Common myeloid progenitor, CD34-positive (primary cell): ENCODE data around the gene DOCK7. TPM values are rescaled to one million over a fixed set of nuclear protein-coding genes. Genes with fewer than 3 reads are reported as not detected.

Source experiments
- CTCF ChIA-PET: fragments of 350-600 bp; sonication (Branson Sonifier 250); formaldehyde crosslinking; loops from one replicate; lab custom pipeline; 2021; ENCODE audit warnings: antibody characterized with exemption; lab: Charles Lee
- POLR2A ChIA-PET: fragments of 350-600 bp; sonication (Branson Sonifier 250); formaldehyde crosslinking; loops from one replicate; lab custom pipeline; 2021; ENCODE audit warnings: antibody characterized with exemption; lab: Charles Lee
- DNase-seq, 3 donors: peaks; one replicate each; pipeline versions ENCODE4 v3.0.0 to v3.0.0-alpha.2; 2013
- H3K27ac ChIP-seq, 2 experiments: 1 replicate in 1 of 2; 2 replicates in 1 of 2; pipeline ENCODE4 v1.7.0; 2013; ENCODE audit warnings: inconsistent platforms in 2 of 2, low read length in 2 of 2, mild to moderate bottlenecking in 2 of 2, low read depth in 1 of 2, moderate library complexity in 1 of 2; ENCODE audit not compliant: severe bottlenecking in 2 of 2, insufficient read depth in 1 of 2, poor library complexity in 1 of 2
- H3K27me3 ChIP-seq, 5 experiments: replicated peaks in 2 of 5; 1 replicate in 3 of 5; 2 replicates in 2 of 5; pipeline versions ENCODE4 v1.6.1 to v1.7.0; 2013; ENCODE audit warnings: low read length in 4 of 5, mild to moderate bottlenecking in 2 of 5, moderate library complexity in 2 of 5, inconsistent platforms in 1 of 5; ENCODE audit not compliant: insufficient read depth in 5 of 5, control insufficient read depth in 4 of 5
- H3K36me3 ChIP-seq, 4 experiments: 1 replicate in 2 of 4; 2 replicates in 2 of 4; pipeline versions ENCODE4 v1.6.1 to v1.7.0; 2013; ENCODE audit warnings: low read length in 3 of 4, control low read depth in 1 of 4, mild to moderate bottlenecking in 1 of 4; ENCODE audit not compliant: control insufficient read depth in 4 of 4, insufficient read depth in 4 of 4
- H3K4me1 ChIP-seq, 4 experiments: 1 replicate in 3 of 4; 2 replicates in 1 of 4; pipeline versions ENCODE4 v1.6.1 to v1.7.1; 2013; ENCODE audit warnings: low read length in 3 of 4, mild to moderate bottlenecking in 3 of 4, control low read depth in 1 of 4, inconsistent platforms in 1 of 4, moderate library complexity in 1 of 4; ENCODE audit not compliant: control insufficient read depth in 4 of 4, insufficient read depth in 4 of 4; ENCODE audit errors: control extremely low read depth in 1 of 4
- H3K4me3 ChIP-seq, 7 experiments: 1 replicate in 4 of 7; 2 replicates in 3 of 7; pipeline versions ENCODE4 v1.5.1 to v1.7.0; 2013; ENCODE audit warnings: mild to moderate bottlenecking in 7 of 7, low read length in 6 of 7, moderate library complexity in 6 of 7, inconsistent platforms in 2 of 7, low read depth in 2 of 7, control low read depth in 1 of 7; ENCODE audit not compliant: insufficient read depth in 4 of 7, control insufficient read depth in 1 of 7; ENCODE audit errors: extremely low read depth in 1 of 7
- H3K9me3 ChIP-seq, 5 experiments: 1 replicate in 4 of 5; 2 replicates in 1 of 5; pipeline versions ENCODE4 v1.6.1 to v1.7.1; 2013; ENCODE audit warnings: low read length in 4 of 5, mild to moderate bottlenecking in 2 of 5, inconsistent platforms in 1 of 5, low read depth in 1 of 5, moderate library complexity in 1 of 5; ENCODE audit not compliant: control insufficient read depth in 4 of 5, insufficient read depth in 2 of 5; ENCODE audit errors: control extremely low read depth in 1 of 5
- WGBS: methylation state at CpG from one replicate; pipeline ENCODE4 v1.1.5; 2013; ENCODE audit not compliant: insufficient coverage; 5-methylcytosine and 5-hydroxymethylcytosine counted together
- polyA plus RNA-seq: library from polyadenylated mRNA; unstranded; fragments of 120-200 nt; gene quantifications from one replicate; pipeline ENCODE4 v1.2.1, GENCODE V29; 2013

DOCK7 gene
- polyA plus RNA-seq = 22.7 TPM

- no peaks in the 10 kb centered on the region for H3K27me3 ChIP-seq
- no peaks in the 10 kb centered on the region for H3K9me3 ChIP-seq
- CTCF ChIA-PET = interaction anchor here (0.7 kb wide), 1 partner anchor 23 kb away, joined by 3 read pairs; no protein-coding TSS in a partner anchor
- no peaks in the 10 kb centered on the region for H3K36me3 ChIP-seq
- DNase-seq = peak; percentile 51 to 78 (median 74)
- H3K4me1 ChIP-seq = peaks cover 2 to 33% (median 20%) of the 10 kb centered on the region in 4 experiments
- H3K27ac ChIP-seq = peak within 1 kb of the TSS in 1 of 2 experiments; percentile 70
- POLR2A ChIA-PET = no interaction called here
- peak within 1 kb of the TSS; percentile 73 to 94 (median 87) for H3K4me3 ChIP-seq
- WGBS = 0% methylated on average over 84 of the region's 107 CpGs
These were observed at the start of gene DOCK7 for GRCh38 chr1:62687903-62688686. Gene DOCK7, minus strand, starts transcription at chr1:62688386. Its CDS starts 122 bp downstream, at chr1:62688264.

- DNase-seq = no peak
- Histone ChIP-seq H3K9me3 (no peaks in the 10 kb centered on the region), H3K27me3 (no peaks in the 10 kb centered on the region), H3K4me1 (no peaks in the 10 kb centered on the region), H3K4me3 (no peak overlapping the region), H3K36me3 (no peaks in the 10 kb centered on the region), H3K27ac (no peak overlapping the region)
- CTCF ChIA-PET = interaction anchor here (1.3 kb wide), 1 partner anchor 10 kb away, joined by 6 read pairs; no protein-coding TSS in a partner anchor
- POLR2A ChIA-PET = no interaction called here
- WGBS = no CpG with 5 or more reads among the region's 3 CpGs
These were observed 47.4 kb upstream of the DOCK7 start for GRCh38 chr1:62735491-62736171.

- no peaks in the 10 kb centered on the region for H3K9me3 ChIP-seq
- H3K4me3 ChIP-seq = no peak overlapping the region
- ChIA-PET POLR2A (no interaction called here), CTCF (interaction anchor here (2.1 kb wide), 1 partner anchor 14 kb away, joined by 6 read pairs; no protein-coding TSS in a partner anchor)
- DNase-seq = no peak
- WGBS = 95% methylated on average over 2 of the region's 3 CpGs
- H3K4me1 ChIP-seq = peaks cover 0 to 3% (median 0%) of the 10 kb centered on the region in 4 experiments
- no peaks in the 10 kb centered on the region for H3K36me3 ChIP-seq
- H3K27me3 ChIP-seq = no peaks in the 10 kb centered on the region
- H3K27ac ChIP-seq = no peak overlapping the region
These were observed 44.1 kb upstream of the DOCK7 start for GRCh38 chr1:62732331-62732730.

GRCh38 chr1:62728963-62729362 is 40.8 kb upstream of the DOCK7 start:
- POLR2A ChIA-PET = no interaction called here
- CTCF ChIA-PET = interaction anchor here (0.5 to 1.5 kb wide), 2 partner anchors 221 to 250 kb away, joined by 3 read pairs; no protein-coding TSS in a partner anchor
- no peak for DNase-seq
- no peaks in the 10 kb centered on the region for H3K9me3 ChIP-seq
- H3K27me3 ChIP-seq = no peaks in the 10 kb centered on the region
- peaks cover 3 to 17% (median 5%) of the 10 kb centered on the region in 4 experiments for H3K4me1 ChIP-seq
- H3K36me3 ChIP-seq = no peaks in the 10 kb centered on the region
- no peak overlapping the region for H3K4me3 ChIP-seq
- WGBS = 96% methylated on average over 4 of the region's 5 CpGs
- no peak overlapping the region for H3K27ac ChIP-seq

- Histone ChIP-seq H3K27me3 (no peaks in the 10 kb centered on the region), H3K4me1 (peaks cover 3 to 22% (median 5%) of the 10 kb centered on the region in 4 experiments), H3K27ac (no peak overlapping the region), H3K4me3 (no peak overlapping the region), H3K9me3 (no peaks in the 10 kb centered on the region), H3K36me3 (no peaks in the 10 kb centered on the region)
- POLR2A ChIA-PET = no interaction called here
- 100% methylated on average over 1 of the region's 5 CpGs for WGBS
- CTCF ChIA-PET = no interaction called here
- peak in 2 of 3 donors; percentile 57 to 71 for DNase-seq
These were observed 39.6 kb upstream of the DOCK7 start for GRCh38 chr1:62727656-62728407.

GRCh38 chr1:62726011-62726442 is 37.8 kb upstream of the DOCK7 start:
- no peaks in the 10 kb centered on the region for H3K36me3 ChIP-seq
- no peaks in the 10 kb centered on the region for H3K9me3 ChIP-seq
- no peak for DNase-seq
- peaks cover 3 to 32% (median 5%) of the 10 kb centered on the region in 4 experiments for H3K4me1 ChIP-seq
- H3K27me3 ChIP-seq = no peaks in the 10 kb centered on the region
- ChIA-PET POLR2A (no interaction called here), CTCF (no interaction called here)
- WGBS = 80% methylated on average over 1 of the region's 2 CpGs
- H3K27ac ChIP-seq = no peak overlapping the region
- H3K4me3 ChIP-seq = no peak overlapping the region
